GM12874 (cell line): Measurements from ENCODE around the gene BLID.

Experiments used
- CTCF ChIP-seq: IDR thresholded peaks from 2 replicates; pipeline ENCODE4 v1.5.1; 2011; ENCODE audit warnings: low read depth, mild to moderate bottlenecking, control low read depth, low read length, moderate library complexity; ENCODE audit not compliant: insufficient read depth

BLID gene

GRCh38 chr11:122077459-122077858, 38.6 kb downstream of the BLID start:
- no peak for TF ChIP-seq CTCF

GRCh38 chr11:122076512-122077120, 39.4 kb downstream of the BLID start:
- no peak for TF ChIP-seq CTCF

GRCh38 chr11:122075016-122075415, 41.0 kb downstream of the BLID start:
- TF ChIP-seq CTCF: no peak

- no peak for TF ChIP-seq CTCF
Observed at GRCh38 chr11:122074022-122074421, 42.0 kb downstream of the BLID start.

GRCh38 chr11:122071709-122072202, 44.3 kb downstream of the BLID start:
- TF ChIP-seq CTCF: no peak

GRCh38 chr11:122069707-122070360, 46.2 kb downstream of the BLID start:
- no peak for TF ChIP-seq CTCF

GRCh38 chr11:122068837-122069236, 47.2 kb downstream of the BLID start:
- TF ChIP-seq CTCF: no peak
